ENCODE data around the gene SIRPA.

DNA sequence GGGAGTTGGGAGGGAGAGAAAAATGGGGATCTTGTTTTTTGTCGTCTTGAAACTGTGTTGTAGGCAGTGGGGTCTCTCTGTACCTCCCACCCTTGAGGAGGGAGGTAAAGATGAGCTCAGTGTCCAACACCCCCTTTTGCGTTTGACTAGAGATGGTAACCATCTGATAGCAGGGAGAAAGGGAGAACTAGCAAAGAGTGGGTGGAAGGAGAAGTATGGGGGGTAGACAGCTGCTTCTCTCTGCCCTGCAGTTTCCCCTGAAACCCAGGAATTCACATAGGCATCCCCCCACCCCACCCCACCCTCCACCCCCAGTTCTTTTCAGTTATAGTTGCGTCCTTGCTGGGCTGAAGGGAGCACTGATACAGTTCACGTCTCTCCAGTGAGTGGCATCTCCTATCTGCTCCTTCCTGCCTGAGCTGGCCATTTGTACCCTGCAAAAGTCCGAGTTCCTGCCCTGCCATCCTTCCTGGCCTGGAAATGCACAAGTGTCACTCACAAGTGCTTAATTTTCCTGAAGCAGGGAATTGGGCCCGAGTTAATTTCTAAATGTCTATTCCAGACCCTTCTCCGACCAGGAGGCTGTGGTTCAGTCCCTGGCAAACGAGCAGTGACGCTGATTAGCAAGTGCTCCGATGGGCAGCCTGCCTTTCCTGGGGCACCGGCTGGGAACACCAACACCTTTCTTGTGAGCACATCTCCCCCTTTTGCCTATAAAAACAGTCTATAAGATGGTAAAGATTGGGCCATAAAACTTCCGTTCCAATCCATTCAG is 1.5 kb downstream of the SIRPA start:
- TF ChIP-seq, protein P1, sequence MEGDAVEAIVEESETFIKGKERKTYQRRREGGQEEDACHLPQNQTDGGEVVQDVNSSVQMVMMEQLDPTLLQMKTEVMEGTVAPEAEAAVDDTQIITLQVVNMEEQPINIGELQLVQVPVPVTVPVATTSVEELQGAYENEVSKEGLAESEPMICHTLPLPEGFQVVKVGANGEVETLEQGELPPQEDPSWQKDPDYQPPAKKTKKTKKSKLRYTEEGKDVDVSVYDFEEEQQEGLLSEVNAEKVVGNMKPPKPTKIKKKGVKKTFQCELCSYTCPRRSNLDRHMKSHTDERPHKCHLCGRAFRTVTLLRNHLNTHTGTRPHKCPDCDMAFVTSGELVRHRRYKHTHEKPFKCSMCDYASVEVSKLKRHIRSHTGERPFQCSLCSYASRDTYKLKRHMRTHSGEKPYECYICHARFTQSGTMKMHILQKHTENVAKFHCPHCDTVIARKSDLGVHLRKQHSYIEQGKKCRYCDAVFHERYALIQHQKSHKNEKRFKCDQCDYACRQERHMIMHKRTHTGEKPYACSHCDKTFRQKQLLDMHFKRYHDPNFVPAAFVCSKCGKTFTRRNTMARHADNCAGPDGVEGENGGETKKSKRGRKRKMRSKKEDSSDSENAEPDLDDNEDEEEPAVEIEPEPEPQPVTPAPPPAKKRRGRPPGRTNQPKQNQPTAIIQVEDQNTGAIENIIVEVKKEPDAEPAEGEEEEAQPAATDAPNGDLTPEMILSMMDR (IDR thresholded peaks at IDR 0.05): no peak
- no peak for TF ChIP-seq POLR2A (IDR thresholded peaks at IDR 0.05)
